HCT116 (cell line): ENCODE measurements around the gene COX10. TPM values are rescaled to one million over a fixed set of nuclear protein-coding genes. Genes with fewer than 3 reads are reported as not detected.

Experiments used
- ATAC-seq: fragments of 200-7000 bp; cut with Tn5 transposase; 2 replicates; pipeline ENCODE4 v1.9.1; 2020; ENCODE audit warnings: mild to moderate bottlenecking, moderate library complexity
- BruUV-seq: library from RNA; stranded (reverse); fragments of 400-500 nt; replicated peaks from 2 replicates; lab custom pipeline; 2021; lab: Mats Ljungman, UMichigan
- CTCF ChIA-PET: fragments of 300-600 bp; sonication (Branson Sonifier 250); formaldehyde crosslinking; loops from one replicate; lab custom pipeline; 2021; ENCODE audit warnings: antibody characterized with exemption; lab: Charles Lee
- POLR2A ChIA-PET: fragments of 300-600, 350-600 bp; sonication (Branson Sonifier 250); formaldehyde crosslinking; loops from one replicate; lab custom pipeline; 2021; ENCODE audit warnings: antibody characterized with exemption; lab: Charles Lee
- RAD21 ChIA-PET, 2 experiments: fragments of 300-600 bp; sonication (Branson Sonifier 250); formaldehyde crosslinking; loops; one replicate each; lab custom pipeline; 2023; ENCODE audit warnings: low total read pairs in 2 of 2; ENCODE audit not compliant: uncharacterized antibody in 2 of 2, unreplicated experiment in 2 of 2, low non-redundant PET in 1 of 2; lab: Charles Lee
- DNase-seq: peaks from one replicate; pipeline ENCODE4 v3.0.0-alpha.2; 2010; ENCODE audit warnings: low read depth, low spot score
- H2AFZ ChIP-seq: fragments of 200-600 bp; shearing (Covaris generic), sonication (generic); 2 replicates; pipeline ENCODE4 v1.6.1; 2017; ENCODE audit warnings: low read depth, mixed run types, mixed read lengths, antibody characterized with exemption, low read length; ENCODE audit not compliant: poor library complexity, severe bottlenecking
- H3K27ac ChIP-seq: 2 replicates; pipeline ENCODE4 v1.5.1; 2012; ENCODE audit warnings: low read depth, low read length
- H3K27me3 ChIP-seq: fragments of 200-600 bp; sonication (generic); 2 replicates; pipeline ENCODE4 v1.6.1; 2016; ENCODE audit warnings: mixed run types, low read length, mixed read lengths; ENCODE audit not compliant: insufficient read depth
- H3K36me3 ChIP-seq, 2 experiments: fragments of 200-500 bp in 1 of 2; fragments of 200-600 bp in 1 of 2; sonication (Bioruptor generic) in 1 of 2; sonication (generic) in 1 of 2; 2 replicates each; pipeline versions ENCODE4 v1.5.1 to v1.6.1; 2014 to 2016; ENCODE audit warnings: low read length in 2 of 2, inconsistent platforms in 1 of 2, mixed read lengths in 1 of 2, mixed run types in 1 of 2; ENCODE audit not compliant: insufficient read depth in 2 of 2, control insufficient read depth in 1 of 2
- H3K4me1 ChIP-seq, 2 experiments: fragments of 200-600 bp in 1 of 2; sonication (generic) in 1 of 2; 2 replicates each; pipeline versions ENCODE4 v1.5.1 to v1.6.1; 2012 to 2017; ENCODE audit warnings: low read length in 2 of 2, inconsistent platforms in 1 of 2, mild to moderate bottlenecking in 1 of 2, mixed read lengths in 1 of 2, mixed run types in 1 of 2, moderate library complexity in 1 of 2; ENCODE audit not compliant: insufficient read depth in 2 of 2, control insufficient read depth in 1 of 2
- H3K4me2 ChIP-seq: fragments of 200-600 bp; sonication (generic); 2 replicates; pipeline ENCODE4 v1.6.1; 2017; ENCODE audit warnings: mixed run types, low read length, mixed read lengths
- H3K4me3 ChIP-seq, 2 experiments: fragments of 200-600 bp in 1 of 2; sonication (generic) in 1 of 2; replicated peaks in 1 of 2; 2 replicates each; pipeline ENCODE4 v1.5.1; 2011 to 2016; ENCODE audit warnings: low read length in 2 of 2, control low read depth in 1 of 2, low read depth in 1 of 2, mild to moderate bottlenecking in 1 of 2, mixed read lengths in 1 of 2, mixed run types in 1 of 2
- H3K79me2 ChIP-seq: fragments of 200-600 bp; sonication (generic); 2 replicates; pipeline ENCODE4 v1.6.1; 2017; ENCODE audit warnings: mild to moderate bottlenecking, mixed run types, low read length, moderate library complexity, mixed read lengths; ENCODE audit not compliant: insufficient read depth
- H3K9ac ChIP-seq: fragments of 200-600 bp; sonication (generic); 2 replicates; pipeline ENCODE4 v1.6.1; 2016; ENCODE audit warnings: low read length, mixed read lengths
- H3K9me2 ChIP-seq: fragments of 200-600 bp; sonication (generic), shearing (Covaris generic); 2 replicates; pipeline ENCODE4 v1.6.1; 2017; ENCODE audit warnings: mixed run types, mild to moderate bottlenecking, moderate library complexity; ENCODE audit not compliant: insufficient read depth
- H3K9me3 ChIP-seq, 2 experiments: fragments of 200-500 bp in 1 of 2; fragments of 200-600 bp in 1 of 2; sonication (Bioruptor generic) in 1 of 2; sonication (generic) in 1 of 2; 2 replicates each; pipeline ENCODE4 v1.6.1; 2014 to 2017; ENCODE audit warnings: low read length in 2 of 2, mixed read lengths in 2 of 2, inconsistent platforms in 1 of 2, low read depth in 1 of 2, mild to moderate bottlenecking in 1 of 2, mixed run types in 1 of 2, moderate library complexity in 1 of 2; ENCODE audit not compliant: control insufficient read depth in 1 of 2, insufficient read depth in 1 of 2
- H4K20me1 ChIP-seq: fragments of 200-600 bp; sonication (generic), shearing (Covaris generic); 2 replicates; pipeline ENCODE4 v1.6.1; 2017; ENCODE audit warnings: mixed run types, mild to moderate bottlenecking, moderate library complexity; ENCODE audit not compliant: insufficient read depth
- CBX3 ChIP-seq: IDR thresholded peaks from 2 replicates; pipeline ENCODE4 v1.6.1; 2012; ENCODE audit warnings: low read depth
- CEBPB ChIP-seq: IDR thresholded peaks from 2 replicates; pipeline ENCODE4 v1.6.1; 2012; ENCODE audit warnings: low read depth
- ELF1 ChIP-seq: IDR thresholded peaks from 2 replicates; pipeline ENCODE4 v1.6.1; 2012; ENCODE audit warnings: low read depth, borderline replicate concordance
- EZH2 ChIP-seq: fragments of 200-600 bp; sonication (generic); IDR thresholded peaks from 2 replicates; pipeline ENCODE4 v1.6.1; 2017; ENCODE audit warnings: antibody characterized with exemption, mixed run types
- EZH2phosphoT487 ChIP-seq: fragments of 200-600 bp; IDR thresholded peaks from 2 replicates; pipeline ENCODE4 v1.6.1; 2018; ENCODE audit warnings: antibody characterized with exemption, borderline replicate concordance
- JUND ChIP-seq: IDR thresholded peaks from 2 replicates; pipeline ENCODE4 v1.6.1; 2012
- POLR2AphosphoS5 ChIP-seq: IDR thresholded peaks from 2 replicates; pipeline ENCODE4 v1.6.1; 2011; ENCODE audit warnings: mild to moderate bottlenecking, low read depth, low read length, moderate library complexity
- SIN3A ChIP-seq: IDR thresholded peaks from 2 replicates; pipeline ENCODE4 v1.6.1; 2012; ENCODE audit warnings: low read depth
- SP1 ChIP-seq: IDR thresholded peaks from 2 replicates; pipeline ENCODE4 v1.6.1; 2012; ENCODE audit warnings: low read depth
- SRF ChIP-seq: IDR thresholded peaks from 2 replicates; pipeline ENCODE4 v1.6.1; 2012; ENCODE audit warnings: low read depth
- TCF7L2 ChIP-seq: IDR thresholded peaks from 2 replicates; pipeline ENCODE4 v1.7.0; 2011; ENCODE audit warnings: borderline replicate concordance, inconsistent platforms; ENCODE audit not compliant: insufficient read depth, insufficient read length; ENCODE audit errors: extremely low read depth
- YY1 ChIP-seq: IDR thresholded peaks from 2 replicates; pipeline ENCODE4 v1.6.1; 2011; ENCODE audit warnings: low read length, low read depth, moderate library complexity, mild to moderate bottlenecking; ENCODE audit not compliant: insufficient replicate concordance; ENCODE audit errors: extremely low read depth
- ZFX ChIP-seq: fragments of 450-650 bp; IDR thresholded peaks from 2 replicates; pipeline ENCODE4 v1.6.1; 2017
- intact Hi-C: fragments of 100-400 bp; cut with micrococcal nuclease; formaldehyde crosslinking; loops from 2 replicates; pipeline ENCODE4 v1.10.0; 2022
- total RNA-seq: library from RNA; stranded (reverse); gene quantifications from one replicate; pipeline ENCODE4 v1.2.1, GENCODE V29; 2021; ENCODE audit not compliant: unreplicated experiment
- TF ChIP-seq, protein P1 (sequence below): IDR thresholded peaks from 2 replicates; pipeline ENCODE4 v1.6.1; 2012
- TF ChIP-seq, protein P2 (sequence below): IDR thresholded peaks from 2 replicates; pipeline ENCODE4 v1.6.1; 2011; ENCODE audit warnings: mild to moderate bottlenecking, low read length, moderate library complexity; ENCODE audit not compliant: insufficient replicate concordance; ENCODE audit errors: extremely low read depth
- TF ChIP-seq, protein P3 (sequence below): IDR thresholded peaks from 2 replicates; pipeline ENCODE4 v1.6.1; 2012; ENCODE audit warnings: low read depth

COX10 gene
- total RNA-seq, 1 experiment from 2014 or later = 22.4 TPM

DNA sequence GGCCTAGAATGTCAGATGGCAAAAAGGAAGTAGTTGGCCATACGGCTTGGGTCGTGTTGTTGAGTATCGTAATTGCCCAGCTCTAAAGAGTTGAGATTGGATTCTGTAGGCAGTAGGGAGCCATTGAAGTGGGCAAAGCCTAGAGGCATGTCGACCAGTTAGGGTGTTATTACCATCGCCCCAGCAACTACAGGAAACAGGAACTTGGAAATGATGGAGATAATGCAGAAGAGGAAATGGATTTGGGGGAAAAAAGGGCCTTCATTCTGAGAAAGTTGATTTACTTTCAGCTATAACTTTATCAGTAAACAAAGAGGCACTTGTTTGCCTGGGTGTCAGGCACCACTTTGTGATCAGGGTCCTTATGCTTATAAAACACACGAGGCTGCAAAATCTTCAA, 52.6 kb downstream of the COX10 start:
- Histone ChIP-seq H4K20me1 (peaks cover 9% of the 10 kb centered on the region; the same call in 1 of the 2 replicates), H3K9ac (no peak overlapping the region), H3K27ac (no peak overlapping the region), H3K36me3 (no peaks in the 10 kb centered on the region), H3K9me2 (no peaks in the 10 kb centered on the region), H3K79me2 (peaks cover 54% of the 10 kb centered on the region), H3K9me3 (no peaks in the 10 kb centered on the region), H3K4me2 (no peak overlapping the region), H2AFZ (no peak overlapping the region), H3K27me3 (no peaks in the 10 kb centered on the region), H3K4me3 (no peak overlapping the region), H3K4me1 (no peaks in the 10 kb centered on the region)
- TF ChIP-seq, protein P1, sequence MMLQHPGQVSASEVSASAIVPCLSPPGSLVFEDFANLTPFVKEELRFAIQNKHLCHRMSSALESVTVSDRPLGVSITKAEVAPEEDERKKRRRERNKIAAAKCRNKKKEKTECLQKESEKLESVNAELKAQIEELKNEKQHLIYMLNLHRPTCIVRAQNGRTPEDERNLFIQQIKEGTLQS = no peak
- TF ChIP-seq ELF1 (no peak), CEBPB (no peak), POLR2AphosphoS5 (no peak), YY1 (no peak), TCF7L2 (no peak), EZH2phosphoT487 (no peak), SP1 (no peak), ZFX (no peak), CBX3 (no peak), SRF (no peak), JUND (no peak), SIN3A (no peak), EZH2 (no peak)
- TF ChIP-seq, protein P2, sequence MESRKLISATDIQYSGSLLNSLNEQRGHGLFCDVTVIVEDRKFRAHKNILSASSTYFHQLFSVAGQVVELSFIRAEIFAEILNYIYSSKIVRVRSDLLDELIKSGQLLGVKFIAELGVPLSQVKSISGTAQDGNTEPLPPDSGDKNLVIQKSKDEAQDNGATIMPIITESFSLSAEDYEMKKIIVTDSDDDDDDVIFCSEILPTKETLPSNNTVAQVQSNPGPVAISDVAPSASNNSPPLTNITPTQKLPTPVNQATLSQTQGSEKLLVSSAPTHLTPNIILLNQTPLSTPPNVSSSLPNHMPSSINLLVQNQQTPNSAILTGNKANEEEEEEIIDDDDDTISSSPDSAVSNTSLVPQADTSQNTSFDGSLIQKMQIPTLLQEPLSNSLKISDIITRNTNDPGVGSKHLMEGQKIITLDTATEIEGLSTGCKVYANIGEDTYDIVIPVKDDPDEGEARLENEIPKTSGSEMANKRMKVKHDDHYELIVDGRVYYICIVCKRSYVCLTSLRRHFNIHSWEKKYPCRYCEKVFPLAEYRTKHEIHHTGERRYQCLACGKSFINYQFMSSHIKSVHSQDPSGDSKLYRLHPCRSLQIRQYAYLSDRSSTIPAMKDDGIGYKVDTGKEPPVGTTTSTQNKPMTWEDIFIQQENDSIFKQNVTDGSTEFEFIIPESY = no peak
- TF ChIP-seq, protein P3, sequence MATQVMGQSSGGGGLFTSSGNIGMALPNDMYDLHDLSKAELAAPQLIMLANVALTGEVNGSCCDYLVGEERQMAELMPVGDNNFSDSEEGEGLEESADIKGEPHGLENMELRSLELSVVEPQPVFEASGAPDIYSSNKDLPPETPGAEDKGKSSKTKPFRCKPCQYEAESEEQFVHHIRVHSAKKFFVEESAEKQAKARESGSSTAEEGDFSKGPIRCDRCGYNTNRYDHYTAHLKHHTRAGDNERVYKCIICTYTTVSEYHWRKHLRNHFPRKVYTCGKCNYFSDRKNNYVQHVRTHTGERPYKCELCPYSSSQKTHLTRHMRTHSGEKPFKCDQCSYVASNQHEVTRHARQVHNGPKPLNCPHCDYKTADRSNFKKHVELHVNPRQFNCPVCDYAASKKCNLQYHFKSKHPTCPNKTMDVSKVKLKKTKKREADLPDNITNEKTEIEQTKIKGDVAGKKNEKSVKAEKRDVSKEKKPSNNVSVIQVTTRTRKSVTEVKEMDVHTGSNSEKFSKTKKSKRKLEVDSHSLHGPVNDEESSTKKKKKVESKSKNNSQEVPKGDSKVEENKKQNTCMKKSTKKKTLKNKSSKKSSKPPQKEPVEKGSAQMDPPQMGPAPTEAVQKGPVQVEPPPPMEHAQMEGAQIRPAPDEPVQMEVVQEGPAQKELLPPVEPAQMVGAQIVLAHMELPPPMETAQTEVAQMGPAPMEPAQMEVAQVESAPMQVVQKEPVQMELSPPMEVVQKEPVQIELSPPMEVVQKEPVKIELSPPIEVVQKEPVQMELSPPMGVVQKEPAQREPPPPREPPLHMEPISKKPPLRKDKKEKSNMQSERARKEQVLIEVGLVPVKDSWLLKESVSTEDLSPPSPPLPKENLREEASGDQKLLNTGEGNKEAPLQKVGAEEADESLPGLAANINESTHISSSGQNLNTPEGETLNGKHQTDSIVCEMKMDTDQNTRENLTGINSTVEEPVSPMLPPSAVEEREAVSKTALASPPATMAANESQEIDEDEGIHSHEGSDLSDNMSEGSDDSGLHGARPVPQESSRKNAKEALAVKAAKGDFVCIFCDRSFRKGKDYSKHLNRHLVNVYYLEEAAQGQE = no peak
- DNase-seq (no peak), ATAC-seq (no peak)
- ChIA-PET RAD21 (no interaction called here), POLR2A (no interaction called here), CTCF (no interaction called here)
- BruUV-seq = no TSS peak
- intact Hi-C loops = no loop called here
